ENCODE data around the gene LGI4.

DNA sequence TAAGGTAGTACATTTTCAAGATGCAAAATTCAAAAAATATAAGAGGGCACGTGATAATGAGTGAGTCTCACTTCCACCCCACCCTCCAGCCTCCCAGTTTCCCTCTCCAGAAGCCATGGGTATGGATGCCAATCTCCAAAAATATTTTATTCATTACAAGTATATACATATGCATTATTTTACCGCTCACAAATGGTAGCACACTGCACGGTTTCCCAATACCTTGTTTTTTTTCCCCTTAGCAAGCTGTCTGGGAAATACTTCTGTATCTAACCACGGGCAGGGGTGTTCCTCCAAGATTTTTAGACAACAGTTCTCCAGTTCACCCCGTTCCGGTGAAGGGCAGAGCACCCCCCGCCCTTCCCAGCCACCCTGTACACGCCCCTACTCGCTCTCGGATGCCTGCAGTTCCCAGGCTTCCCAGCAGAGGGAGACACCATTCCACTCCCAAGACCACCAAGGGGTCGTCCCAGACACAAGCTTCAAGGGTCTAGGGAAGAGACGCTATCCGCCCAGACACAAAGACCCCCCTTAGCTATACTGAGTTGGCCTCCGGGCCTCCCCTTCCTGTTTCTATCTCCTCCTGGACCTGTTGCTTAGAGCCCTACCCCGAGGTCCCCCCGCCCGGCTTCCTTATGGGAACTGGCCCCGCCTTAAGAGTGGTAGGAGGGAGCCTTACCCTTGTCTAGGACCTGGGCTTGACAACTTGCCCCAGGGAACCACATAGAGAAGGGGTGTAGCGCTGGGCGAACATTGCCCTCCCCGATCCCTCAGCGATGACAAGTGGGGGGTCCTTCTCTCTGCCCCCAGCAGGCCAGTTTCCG lies 20.3 kb downstream of the LGI4 start:
- TF ChIP-seq, protein P1, sequence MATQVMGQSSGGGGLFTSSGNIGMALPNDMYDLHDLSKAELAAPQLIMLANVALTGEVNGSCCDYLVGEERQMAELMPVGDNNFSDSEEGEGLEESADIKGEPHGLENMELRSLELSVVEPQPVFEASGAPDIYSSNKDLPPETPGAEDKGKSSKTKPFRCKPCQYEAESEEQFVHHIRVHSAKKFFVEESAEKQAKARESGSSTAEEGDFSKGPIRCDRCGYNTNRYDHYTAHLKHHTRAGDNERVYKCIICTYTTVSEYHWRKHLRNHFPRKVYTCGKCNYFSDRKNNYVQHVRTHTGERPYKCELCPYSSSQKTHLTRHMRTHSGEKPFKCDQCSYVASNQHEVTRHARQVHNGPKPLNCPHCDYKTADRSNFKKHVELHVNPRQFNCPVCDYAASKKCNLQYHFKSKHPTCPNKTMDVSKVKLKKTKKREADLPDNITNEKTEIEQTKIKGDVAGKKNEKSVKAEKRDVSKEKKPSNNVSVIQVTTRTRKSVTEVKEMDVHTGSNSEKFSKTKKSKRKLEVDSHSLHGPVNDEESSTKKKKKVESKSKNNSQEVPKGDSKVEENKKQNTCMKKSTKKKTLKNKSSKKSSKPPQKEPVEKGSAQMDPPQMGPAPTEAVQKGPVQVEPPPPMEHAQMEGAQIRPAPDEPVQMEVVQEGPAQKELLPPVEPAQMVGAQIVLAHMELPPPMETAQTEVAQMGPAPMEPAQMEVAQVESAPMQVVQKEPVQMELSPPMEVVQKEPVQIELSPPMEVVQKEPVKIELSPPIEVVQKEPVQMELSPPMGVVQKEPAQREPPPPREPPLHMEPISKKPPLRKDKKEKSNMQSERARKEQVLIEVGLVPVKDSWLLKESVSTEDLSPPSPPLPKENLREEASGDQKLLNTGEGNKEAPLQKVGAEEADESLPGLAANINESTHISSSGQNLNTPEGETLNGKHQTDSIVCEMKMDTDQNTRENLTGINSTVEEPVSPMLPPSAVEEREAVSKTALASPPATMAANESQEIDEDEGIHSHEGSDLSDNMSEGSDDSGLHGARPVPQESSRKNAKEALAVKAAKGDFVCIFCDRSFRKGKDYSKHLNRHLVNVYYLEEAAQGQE (IDR thresholded peaks at IDR 0.05; ENCODE audit: insufficient replicate concordance, low read depth): no peak
- TF ChIP-seq, protein P2, sequence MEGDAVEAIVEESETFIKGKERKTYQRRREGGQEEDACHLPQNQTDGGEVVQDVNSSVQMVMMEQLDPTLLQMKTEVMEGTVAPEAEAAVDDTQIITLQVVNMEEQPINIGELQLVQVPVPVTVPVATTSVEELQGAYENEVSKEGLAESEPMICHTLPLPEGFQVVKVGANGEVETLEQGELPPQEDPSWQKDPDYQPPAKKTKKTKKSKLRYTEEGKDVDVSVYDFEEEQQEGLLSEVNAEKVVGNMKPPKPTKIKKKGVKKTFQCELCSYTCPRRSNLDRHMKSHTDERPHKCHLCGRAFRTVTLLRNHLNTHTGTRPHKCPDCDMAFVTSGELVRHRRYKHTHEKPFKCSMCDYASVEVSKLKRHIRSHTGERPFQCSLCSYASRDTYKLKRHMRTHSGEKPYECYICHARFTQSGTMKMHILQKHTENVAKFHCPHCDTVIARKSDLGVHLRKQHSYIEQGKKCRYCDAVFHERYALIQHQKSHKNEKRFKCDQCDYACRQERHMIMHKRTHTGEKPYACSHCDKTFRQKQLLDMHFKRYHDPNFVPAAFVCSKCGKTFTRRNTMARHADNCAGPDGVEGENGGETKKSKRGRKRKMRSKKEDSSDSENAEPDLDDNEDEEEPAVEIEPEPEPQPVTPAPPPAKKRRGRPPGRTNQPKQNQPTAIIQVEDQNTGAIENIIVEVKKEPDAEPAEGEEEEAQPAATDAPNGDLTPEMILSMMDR (IDR thresholded peaks at IDR 0.05; ENCODE audit: insufficient read depth, low read length): peak; percentile 66
- no peak for TF ChIP-seq POLR2AphosphoS5 (IDR thresholded peaks at IDR 0.05; ENCODE audit: low read depth)
- TF ChIP-seq GABPA (IDR thresholded peaks at IDR 0.05; ENCODE audit: low read depth): no peak
